ENCODE data around the gene TXNDC9.
"Not testable (repeated sequence)": the region's sequence is repeated elsewhere in the genome, so short reads cannot be mapped to it uniquely, and the experiment has no call there.

The TXNDC9 gene, protein sequence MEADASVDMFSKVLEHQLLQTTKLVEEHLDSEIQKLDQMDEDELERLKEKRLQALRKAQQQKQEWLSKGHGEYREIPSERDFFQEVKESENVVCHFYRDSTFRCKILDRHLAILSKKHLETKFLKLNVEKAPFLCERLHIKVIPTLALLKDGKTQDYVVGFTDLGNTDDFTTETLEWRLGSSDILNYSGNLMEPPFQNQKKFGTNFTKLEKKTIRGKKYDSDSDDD

DNA sequence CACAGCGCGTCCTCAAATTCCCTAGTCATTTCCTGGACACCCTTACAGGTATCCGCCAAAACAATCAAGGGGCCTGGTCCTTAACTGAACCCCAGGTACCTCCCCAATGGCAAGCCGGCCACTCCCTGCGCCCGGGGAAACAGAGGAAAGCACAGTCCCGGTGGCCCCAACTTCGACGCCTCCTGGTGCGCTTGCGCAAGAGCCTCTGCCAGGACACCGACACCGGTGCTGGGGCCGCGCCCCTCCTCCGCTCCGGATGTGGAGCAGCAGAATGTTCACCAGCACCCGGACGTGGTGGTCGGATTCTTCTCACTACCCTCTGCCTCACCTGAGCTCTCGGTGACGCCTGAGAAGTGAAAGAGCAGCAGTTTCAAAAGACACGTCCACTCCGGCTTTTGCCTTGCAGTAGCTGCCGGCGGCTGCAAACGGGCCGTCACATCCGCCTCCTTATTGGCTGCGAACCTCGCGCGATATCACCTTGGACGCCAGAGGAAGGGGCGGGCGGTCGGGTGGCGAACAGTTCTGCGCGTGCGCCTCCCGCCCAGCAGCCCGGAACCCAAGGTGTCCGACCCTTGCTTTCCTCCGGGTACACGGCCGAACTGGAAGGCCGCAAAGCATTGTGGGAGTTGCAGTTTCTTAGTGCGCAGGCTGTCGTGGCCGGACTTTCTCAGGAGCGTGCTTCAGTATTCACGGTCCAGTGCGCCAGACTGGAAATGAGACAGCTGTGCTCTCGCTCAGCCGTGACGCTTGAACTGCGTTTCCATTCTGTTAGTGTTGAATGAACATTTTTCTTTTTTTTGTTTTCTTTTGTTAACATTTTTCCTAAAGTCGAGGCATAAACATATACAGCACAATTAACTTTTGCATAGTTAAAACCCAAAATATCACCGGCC is at the start of gene TXNDC9:
Gene TXNDC9 (minus strand): TSS at position 423 of the 893 bp plus-strand sequence. CDS start 3,123 bp downstream, outside the sequence.
- DNase-seq (ENCODE audit: low read depth in 2 of 2), result peak; percentile 92 to 93

DNA sequence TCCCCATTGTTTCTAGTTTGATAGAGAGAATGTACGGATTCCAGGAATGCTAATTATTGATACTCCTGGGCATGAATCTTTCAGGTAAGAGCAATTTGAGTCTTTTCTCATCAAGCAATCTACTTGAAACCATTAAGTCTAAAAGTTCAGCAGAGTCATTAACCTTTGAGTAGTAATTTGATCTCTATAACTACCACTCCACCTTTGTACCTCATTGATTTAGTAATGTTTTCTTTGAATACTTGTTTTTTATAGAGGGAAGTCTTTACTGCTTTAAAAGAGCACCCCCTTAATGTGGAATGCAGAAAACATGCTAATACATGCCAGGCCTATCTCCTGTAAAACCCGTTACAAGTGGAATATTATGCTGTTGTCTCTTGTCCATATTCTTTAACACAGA is 46.0 kb upstream of the TXNDC9 start:
- DNase-seq (ENCODE audit: low read depth in 2 of 2), result no peak

DNA sequence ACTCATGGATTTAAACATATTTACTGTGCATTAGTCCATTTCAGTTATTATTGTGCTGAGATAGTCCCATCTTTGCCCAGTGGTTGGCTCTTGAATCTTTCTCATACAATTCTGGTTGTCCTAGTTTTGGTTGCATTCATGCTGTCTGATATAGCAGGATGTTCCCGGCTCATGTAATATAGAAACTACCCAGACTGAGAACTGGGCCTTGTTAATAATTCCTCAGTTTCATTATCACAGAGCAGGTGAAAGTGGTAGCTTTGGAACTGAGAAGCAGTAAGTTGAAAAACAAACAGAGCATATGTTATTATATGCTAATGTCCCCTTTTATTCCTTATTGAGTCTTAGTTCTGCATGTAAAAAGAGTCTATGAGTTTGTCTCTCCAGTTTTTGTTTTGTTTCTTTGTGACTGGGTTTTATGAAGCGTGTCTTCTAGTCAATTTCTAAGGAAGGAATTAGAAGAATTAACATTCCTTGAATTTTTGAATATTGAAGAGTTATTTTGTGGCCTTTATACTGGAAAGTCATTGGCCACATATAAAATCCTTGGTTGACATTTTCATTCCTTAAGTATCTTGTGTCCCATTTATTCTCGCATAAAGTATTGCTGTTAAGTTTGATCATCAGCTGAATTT is 44.4 kb upstream of the TXNDC9 start:
- no peak for DNase-seq (ENCODE audit: low read depth in 2 of 2)

- no peak for DNase-seq (ENCODE audit: low read depth in 2 of 2)
Measured at GRCh38 chr2:99377879-99378278, 41.7 kb upstream of the TXNDC9 start.

- no peak for DNase-seq (ENCODE audit: low read depth in 2 of 2)
Measured at GRCh38 chr2:99376254-99376864, 40.2 kb upstream of the TXNDC9 start.

GRCh38 chr2:99374747-99375146 is 38.6 kb upstream of the TXNDC9 start:
- DNase-seq (ENCODE audit: low read depth in 2 of 2), result no peak

GRCh38 chr2:99373144-99373543 is 37.0 kb upstream of the TXNDC9 start:
- DNase-seq (ENCODE audit: low read depth in 2 of 2), result no peak

- not testable (repeated sequence) for DNase-seq (ENCODE audit: low read depth in 2 of 2)
Measured at GRCh38 chr2:99368854-99369253, 32.7 kb upstream of the TXNDC9 start.

DNA sequence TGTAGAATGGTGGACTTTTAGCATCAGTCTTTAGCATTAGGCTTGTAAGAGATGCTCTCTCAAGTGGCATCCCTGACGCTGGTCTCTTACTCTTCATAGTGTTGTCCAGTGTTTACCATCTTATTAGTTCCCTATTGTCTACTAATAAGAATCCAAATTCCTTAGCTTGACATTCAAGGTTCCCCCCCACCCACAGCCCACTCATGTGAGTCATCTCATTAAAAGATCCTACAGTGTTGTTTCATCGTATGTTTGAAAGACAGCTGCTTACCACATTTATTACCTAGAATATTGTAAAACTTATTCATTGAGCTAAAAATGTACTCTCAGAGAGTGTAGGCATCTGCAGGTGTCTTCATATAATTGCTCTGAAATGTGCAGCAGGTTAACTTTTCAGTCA is 29.5 kb upstream of the TXNDC9 start:
- no peak for DNase-seq (ENCODE audit: low read depth in 2 of 2)

- DNase-seq (ENCODE audit: low read depth in 2 of 2), result no peak
Measured at GRCh38 chr2:99356853-99357252, 20.7 kb upstream of the TXNDC9 start.

DNA sequence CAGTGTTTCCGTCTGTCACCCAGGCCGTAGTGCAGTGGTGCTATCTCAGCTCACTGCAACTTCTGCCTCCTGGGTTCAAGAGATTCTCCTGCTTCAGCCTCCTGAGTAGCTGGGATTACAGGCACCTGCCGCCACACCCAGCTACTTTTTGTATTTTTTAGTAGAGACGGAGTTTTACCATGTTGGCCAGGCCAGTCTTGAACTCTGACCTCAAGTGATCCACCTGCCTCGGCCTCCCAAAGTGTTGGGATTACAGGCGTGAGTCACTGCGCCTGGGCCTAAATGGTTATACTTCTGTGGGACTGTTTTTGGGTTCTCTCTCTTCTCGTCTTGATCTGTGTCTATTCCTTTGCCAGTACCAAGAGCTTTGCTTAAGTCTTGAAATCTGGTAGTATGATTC is 18.7 kb upstream of the TXNDC9 start:
- not testable (repeated sequence) for DNase-seq (ENCODE audit: low read depth in 2 of 2)

DNA sequence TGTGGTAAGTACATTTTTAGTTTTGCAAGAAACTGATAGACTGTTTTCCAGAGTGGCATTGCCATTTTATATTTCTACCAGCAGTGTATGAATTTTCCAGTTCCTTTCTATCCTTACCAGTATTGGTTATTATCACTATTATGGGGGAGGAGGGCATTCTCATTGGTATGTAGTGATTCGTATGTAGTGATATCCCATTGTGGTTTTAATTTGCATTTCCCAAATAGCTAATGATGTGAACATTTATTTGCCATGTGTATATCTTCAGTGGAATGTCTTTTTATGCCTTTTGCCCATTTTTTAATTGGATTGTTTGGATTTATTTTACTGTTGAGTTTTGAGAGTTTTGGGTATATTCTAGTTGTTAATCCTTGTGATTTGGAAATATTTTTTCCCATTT is 17.9 kb upstream of the TXNDC9 start:
- DNase-seq (ENCODE audit: low read depth in 2 of 2), result no peak

DNA sequence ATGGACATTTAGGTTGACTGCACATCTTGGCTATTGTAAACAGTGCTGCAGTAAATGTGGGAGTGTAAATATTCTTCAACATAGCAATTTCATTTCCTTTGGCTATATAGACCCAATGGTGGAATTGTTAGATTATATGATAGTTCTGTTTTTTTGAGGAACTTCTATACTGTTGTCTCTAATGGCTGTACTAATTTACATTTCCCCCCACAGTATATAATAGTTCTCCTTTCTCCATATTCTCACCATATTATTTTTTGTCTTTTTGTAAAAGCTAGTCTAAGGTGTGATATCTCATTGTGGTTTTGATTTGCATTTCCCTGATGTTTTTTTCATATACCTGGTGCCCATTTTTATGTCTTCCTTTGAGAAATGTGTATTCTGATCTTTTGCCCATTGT is 14.1 kb upstream of the TXNDC9 start:
- DNase-seq (ENCODE audit: low read depth in 2 of 2), result no peak

GRCh38 chr2:99348173-99348572 is 12.0 kb upstream of the TXNDC9 start:
- no peak for DNase-seq (ENCODE audit: low read depth in 2 of 2)

DNA sequence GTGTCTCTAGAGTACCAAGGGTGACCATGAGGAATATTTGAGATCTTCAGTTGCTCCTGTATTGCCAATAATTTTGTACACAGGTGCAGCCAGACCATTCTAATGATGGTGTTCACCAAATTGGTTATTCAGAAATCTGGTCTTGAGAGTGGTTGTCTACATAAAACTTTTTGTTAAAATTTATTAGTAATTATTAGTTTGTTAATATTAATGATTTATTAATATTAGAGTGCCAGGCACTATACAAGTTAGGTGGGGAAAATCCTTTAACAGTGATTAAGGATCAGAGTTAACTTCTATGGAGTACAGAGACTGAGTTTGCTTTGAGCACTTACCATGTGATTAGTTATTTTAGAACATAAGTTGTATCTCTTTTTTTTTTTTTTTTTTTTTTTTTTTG is 10.1 kb upstream of the TXNDC9 start:
- no peak for DNase-seq (ENCODE audit: low read depth in 2 of 2)

GRCh38 chr2:99345446-99345845 is 9.3 kb upstream of the TXNDC9 start:
- DNase-seq (ENCODE audit: low read depth in 2 of 2), result not testable (repeated sequence)

- no peak for DNase-seq (ENCODE audit: low read depth in 2 of 2)
Measured at GRCh38 chr2:99342536-99342935, 6.4 kb upstream of the TXNDC9 start.

GRCh38 chr2:99340669-99341236 is 4.6 kb upstream of the TXNDC9 start:
- no peak for DNase-seq (ENCODE audit: low read depth in 2 of 2)

DNA sequence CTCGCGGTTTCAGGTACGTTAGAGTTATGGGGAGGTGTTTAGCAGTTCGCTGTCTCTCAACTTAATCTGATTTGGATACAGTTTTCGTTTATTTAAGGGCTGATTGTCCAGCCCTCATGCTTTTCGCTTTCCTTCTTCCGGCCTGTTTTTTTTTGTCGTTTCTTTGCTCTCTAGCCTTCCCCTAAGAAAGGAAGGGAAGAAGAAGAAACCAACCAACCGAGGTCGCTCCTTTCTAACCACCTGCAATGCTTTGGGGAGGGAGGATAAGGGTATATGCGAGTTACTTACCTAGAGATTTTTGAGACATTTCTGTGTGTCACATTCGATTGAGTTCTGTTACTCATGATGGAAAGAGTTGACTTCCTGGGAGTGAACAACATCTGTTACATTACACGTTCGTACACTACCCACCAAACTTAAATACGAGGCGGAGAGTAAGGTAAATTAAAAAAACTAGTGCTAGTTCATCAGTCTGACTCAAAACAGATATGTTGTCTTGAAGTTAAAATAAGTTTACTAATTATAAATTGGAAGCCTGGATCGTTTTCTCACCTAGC is 2.0 kb upstream of the TXNDC9 start:
- DNase-seq (ENCODE audit: low read depth in 2 of 2), result no peak

- peak; percentile 89 to 91 for DNase-seq (ENCODE audit: low read depth in 2 of 2)
Measured at GRCh38 chr2:99337113-99338028, 1.2 kb upstream of the TXNDC9 start, which contains the start of gene EIF5B. Gene EIF5B, plus strand, starts transcription at chr2:99337389. Its CDS starts 166 bp downstream, at chr2:99337555.

- DNase-seq (ENCODE audit: low read depth in 2 of 2), result no peak
Measured at GRCh38 chr2:99336804-99337112, 625 bp upstream of the TXNDC9 start.

Data from stimulated activated CD8-positive, alpha-beta memory T cell treated with anti-CD3 and anti-CD28 coated beads, Interleukin-2, amount 100 ng/mL, for 48 hours (primary cell).